OCI-LY1 (cell line): ENCODE measurements around the gene CAMTA1.

ENCODE experiments used
- H2AFZ ChIP-seq: fragments of 200-600 bp; sonication (generic), shearing (Covaris generic); 2 replicates; pipeline ENCODE4 v1.6.0; 2014; ENCODE audit warnings: antibody characterized with exemption, mild to moderate bottlenecking, low read length
- H3F3A ChIP-seq: fragments of 200-600 bp; sonication (generic), shearing (Covaris generic); 2 replicates; pipeline ENCODE4 v1.6.0; 2014; ENCODE audit warnings: mild to moderate bottlenecking, antibody characterized with exemption, low read length, moderate library complexity; ENCODE audit not compliant: insufficient read depth
- H3K27ac ChIP-seq: fragments of 200-600 bp; sonication (generic); 2 replicates; pipeline ENCODE4 v1.5.1; 2014; ENCODE audit warnings: low read length, mixed run types, mild to moderate bottlenecking, low read depth; ENCODE audit not compliant: poor library complexity, severe bottlenecking
- H3K27me3 ChIP-seq: fragments of 200-600 bp; sonication (generic); 2 replicates; pipeline ENCODE4 v1.6.0; 2014; ENCODE audit warnings: antibody characterized with exemption, mild to moderate bottlenecking, low read length, moderate library complexity; ENCODE audit not compliant: insufficient read depth
- H3K36me3 ChIP-seq: fragments of 200-600 bp; sonication (generic); 2 replicates; pipeline ENCODE4 v1.6.1; 2014; ENCODE audit warnings: mild to moderate bottlenecking, antibody characterized with exemption, low read length, moderate library complexity, mixed read lengths; ENCODE audit not compliant: insufficient read depth
- H3K4me1 ChIP-seq: fragments of 200-600 bp; sonication (generic); 2 replicates; pipeline ENCODE4 v1.5.1; 2014; ENCODE audit warnings: mild to moderate bottlenecking, low read length, moderate library complexity; ENCODE audit not compliant: insufficient read depth, severe bottlenecking
- H3K4me2 ChIP-seq: fragments of 200-600 bp; sonication (generic), shearing (Covaris generic); 2 replicates; pipeline ENCODE4 v1.6.1; 2014; ENCODE audit warnings: low read length
- H3K4me3 ChIP-seq: fragments of 200-600 bp; sonication (generic); 2 replicates; pipeline ENCODE4 v1.5.1; 2014; ENCODE audit warnings: low read length, low read depth, mild to moderate bottlenecking, mixed read lengths; ENCODE audit not compliant: poor library complexity, severe bottlenecking
- H3K79me2 ChIP-seq: fragments of 200-600 bp; shearing (Covaris generic); 2 replicates; pipeline ENCODE4 v1.6.1; 2016; ENCODE audit warnings: mixed run types, low read length, mixed read lengths; ENCODE audit not compliant: insufficient read depth
- H3K9ac ChIP-seq: fragments of 200-600 bp; sonication (generic), shearing (Covaris generic); 2 replicates; pipeline ENCODE4 v1.6.1; 2014; ENCODE audit warnings: mild to moderate bottlenecking, low read length, mixed read lengths
- H3K9me2 ChIP-seq: fragments of 200-600 bp; sonication (generic), shearing (Covaris generic); 2 replicates; pipeline ENCODE4 v1.6.1; 2014; ENCODE audit warnings: low read depth, mild to moderate bottlenecking, low read length, mixed read lengths
- H3K9me3 ChIP-seq: fragments of 200-600 bp; shearing (Covaris generic); 2 replicates; pipeline ENCODE4 v1.6.1; 2014; ENCODE audit warnings: low read length, mixed read lengths
- H4K20me1 ChIP-seq: fragments of 200-600 bp; sonication (generic), shearing (Covaris generic); 2 replicates; pipeline ENCODE4 v1.6.0; 2016; ENCODE audit warnings: mild to moderate bottlenecking, low read length; ENCODE audit not compliant: insufficient read depth
- EZH2 ChIP-seq: fragments of 200-600 bp; sonication (generic), shearing (Covaris generic); IDR thresholded peaks from 2 replicates; pipeline ENCODE4 v1.8.0; 2017; ENCODE audit warnings: borderline replicate concordance, mixed run types, mild to moderate bottlenecking, antibody characterized with exemption, low read length, moderate library complexity, mixed read lengths
- TF ChIP-seq, protein P1 (sequence below): fragments of 200-600 bp; sonication (generic), shearing (Covaris generic); IDR thresholded peaks from 2 replicates; pipeline ENCODE4 v1.5.1; 2017; ENCODE audit warnings: mild to moderate bottlenecking, antibody characterized with exemption, low read length, moderate library complexity, mixed read lengths

CAMTA1 gene

DNA sequence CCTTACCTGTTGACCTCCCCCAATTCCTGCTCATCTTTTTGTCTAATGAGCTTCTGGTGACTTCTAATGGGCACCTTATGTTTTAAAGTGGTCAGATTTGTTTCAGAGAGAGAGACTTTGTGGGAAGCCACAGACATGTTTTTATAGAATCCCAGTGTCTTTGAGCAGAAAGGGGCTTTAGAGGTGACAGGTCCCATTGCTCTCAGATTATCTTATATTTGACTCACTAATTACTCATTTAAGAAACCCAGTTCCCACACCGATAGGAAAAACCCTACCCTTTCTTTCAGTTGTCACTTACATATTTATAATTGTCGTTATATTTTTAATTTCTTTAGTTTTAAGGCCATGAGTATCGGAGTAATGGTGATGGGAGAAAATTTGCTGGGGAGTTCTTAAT, 215.5 kb downstream of the CAMTA1 start:
- H3K4me2 ChIP-seq, result no peak overlapping the region
- no peak overlapping the region for H3K4me3 ChIP-seq
- H3K9ac ChIP-seq, result no peak overlapping the region
- H3K79me2 ChIP-seq, result no peaks in the 10 kb centered on the region
- H3K27ac ChIP-seq, result no peak overlapping the region
- no peaks in the 10 kb centered on the region for H3K9me3 ChIP-seq
- TF ChIP-seq EZH2, result no peak
- TF ChIP-seq, protein P1, sequence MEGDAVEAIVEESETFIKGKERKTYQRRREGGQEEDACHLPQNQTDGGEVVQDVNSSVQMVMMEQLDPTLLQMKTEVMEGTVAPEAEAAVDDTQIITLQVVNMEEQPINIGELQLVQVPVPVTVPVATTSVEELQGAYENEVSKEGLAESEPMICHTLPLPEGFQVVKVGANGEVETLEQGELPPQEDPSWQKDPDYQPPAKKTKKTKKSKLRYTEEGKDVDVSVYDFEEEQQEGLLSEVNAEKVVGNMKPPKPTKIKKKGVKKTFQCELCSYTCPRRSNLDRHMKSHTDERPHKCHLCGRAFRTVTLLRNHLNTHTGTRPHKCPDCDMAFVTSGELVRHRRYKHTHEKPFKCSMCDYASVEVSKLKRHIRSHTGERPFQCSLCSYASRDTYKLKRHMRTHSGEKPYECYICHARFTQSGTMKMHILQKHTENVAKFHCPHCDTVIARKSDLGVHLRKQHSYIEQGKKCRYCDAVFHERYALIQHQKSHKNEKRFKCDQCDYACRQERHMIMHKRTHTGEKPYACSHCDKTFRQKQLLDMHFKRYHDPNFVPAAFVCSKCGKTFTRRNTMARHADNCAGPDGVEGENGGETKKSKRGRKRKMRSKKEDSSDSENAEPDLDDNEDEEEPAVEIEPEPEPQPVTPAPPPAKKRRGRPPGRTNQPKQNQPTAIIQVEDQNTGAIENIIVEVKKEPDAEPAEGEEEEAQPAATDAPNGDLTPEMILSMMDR, result no peak
- no peaks in the 10 kb centered on the region for H3K36me3 ChIP-seq
- H3K9me2 ChIP-seq, result no peaks in the 10 kb centered on the region
- no peaks in the 10 kb centered on the region for H3F3A ChIP-seq
- no peaks in the 10 kb centered on the region for H3K4me1 ChIP-seq
- H3K27me3 ChIP-seq, result no peaks in the 10 kb centered on the region
- H2AFZ ChIP-seq, result no peak overlapping the region
- H4K20me1 ChIP-seq, result no peaks in the 10 kb centered on the region

- Histone ChIP-seq H3K4me2 (no peak overlapping the region), H3K4me3 (no peak overlapping the region), H3F3A (no peaks in the 10 kb centered on the region), H4K20me1 (no peaks in the 10 kb centered on the region), H3K9ac (no peak overlapping the region), H3K36me3 (no peaks in the 10 kb centered on the region), H3K9me2 (no peaks in the 10 kb centered on the region), H3K27me3 (no peaks in the 10 kb centered on the region), H3K9me3 (no peaks in the 10 kb centered on the region), H3K27ac (no peak overlapping the region), H3K79me2 (no peaks in the 10 kb centered on the region), H3K4me1 (no peaks in the 10 kb centered on the region), H2AFZ (no peak overlapping the region)
- no peak for TF ChIP-seq EZH2
- TF ChIP-seq, protein P1, result no peak
Observed at GRCh38 chr1:7002728-7003127, 217.5 kb downstream of the CAMTA1 start.

DNA sequence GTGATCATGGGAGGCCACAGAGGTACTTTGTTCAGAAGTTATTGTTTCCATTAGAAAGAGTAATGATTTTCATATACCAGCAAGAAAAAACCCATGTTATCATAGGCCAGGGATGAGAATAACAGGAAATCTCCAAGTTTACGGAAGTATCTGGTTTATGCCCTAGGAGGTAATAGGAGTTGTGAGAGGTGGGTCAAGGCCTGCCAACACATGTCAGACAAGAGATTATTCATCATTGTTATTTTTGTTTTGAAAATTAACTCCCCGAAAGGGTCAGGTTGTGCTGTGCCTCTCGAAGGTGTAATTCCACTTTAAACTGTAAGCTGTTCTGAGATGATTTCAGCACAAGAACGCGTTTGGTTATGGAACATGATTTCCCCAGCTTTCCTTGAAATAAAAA, 218.4 kb downstream of the CAMTA1 start:
- Histone ChIP-seq H3K9me3 (no peaks in the 10 kb centered on the region), H3K4me3 (no peak overlapping the region)

More for the DNA sequence above, 218.4 kb downstream of the CAMTA1 start:
- Histone ChIP-seq H3K27me3 (no peaks in the 10 kb centered on the region), H3K27ac (no peak overlapping the region), H4K20me1 (no peaks in the 10 kb centered on the region), H2AFZ (no peak overlapping the region), H3K36me3 (no peaks in the 10 kb centered on the region), H3K9me2 (no peaks in the 10 kb centered on the region), H3K9ac (no peak overlapping the region), H3K4me2 (no peak overlapping the region), H3F3A (no peaks in the 10 kb centered on the region), H3K79me2 (no peaks in the 10 kb centered on the region), H3K4me1 (no peaks in the 10 kb centered on the region)
- TF ChIP-seq, protein P1, result no peak
- TF ChIP-seq EZH2, result no peak
